Measurements from ENCODE around the gene CBL.
"Not testable (repeated sequence)": the region's sequence is repeated elsewhere in the genome, so short reads cannot be mapped to it uniquely, and the experiment has no call there.

CBL gene

DNA sequence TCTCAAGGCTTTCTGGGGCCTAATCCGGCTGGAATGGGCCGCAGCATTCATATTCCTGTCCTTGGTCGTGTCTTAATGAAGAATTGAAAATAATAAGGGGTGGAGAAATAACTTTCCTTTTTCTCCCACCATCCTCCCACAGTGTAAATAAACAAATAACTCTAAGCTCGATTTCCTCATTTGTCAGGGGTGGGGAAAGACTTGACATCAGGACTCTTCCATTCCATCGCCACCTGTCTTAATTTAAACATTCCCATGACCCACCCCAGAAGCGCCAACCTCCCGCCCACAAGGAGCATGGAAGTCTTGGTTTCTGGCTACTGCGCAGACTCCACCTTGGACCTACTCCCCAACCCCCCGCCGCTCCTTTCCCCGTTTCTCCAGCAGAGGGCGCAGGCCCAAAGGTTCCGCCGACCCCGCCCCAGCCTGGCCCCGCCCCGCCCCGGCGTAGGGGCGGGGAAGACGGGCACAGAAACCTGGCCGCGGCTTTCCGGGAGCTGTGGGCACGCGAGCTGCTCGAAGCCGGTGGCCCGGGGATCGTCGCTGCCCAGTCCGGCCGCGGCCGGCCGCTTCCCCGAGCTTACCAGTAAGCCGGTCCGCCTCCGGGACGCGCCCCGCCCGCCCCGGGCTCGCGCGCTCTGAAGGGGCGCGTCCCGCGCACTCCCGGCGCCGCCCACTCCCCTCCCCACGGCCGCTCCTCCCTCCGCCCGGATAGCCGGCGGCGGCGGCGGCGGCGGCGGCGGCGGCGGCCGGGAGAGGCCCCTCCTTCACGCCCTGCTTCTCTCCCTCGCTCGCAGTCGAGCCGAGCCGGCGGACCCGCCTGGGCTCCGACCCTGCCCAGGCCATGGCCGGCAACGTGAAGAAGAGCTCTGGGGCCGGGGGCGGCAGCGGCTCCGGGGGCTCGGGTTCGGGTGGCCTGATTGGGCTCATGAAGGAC lies at the start of gene CBL:
Gene CBL, plus strand, starts transcription at position 766 of the 937 bp plus-strand sequence. Its CDS starts 79 bp downstream, at position 845.
- DNase-seq, result peak; percentile 98

DNA sequence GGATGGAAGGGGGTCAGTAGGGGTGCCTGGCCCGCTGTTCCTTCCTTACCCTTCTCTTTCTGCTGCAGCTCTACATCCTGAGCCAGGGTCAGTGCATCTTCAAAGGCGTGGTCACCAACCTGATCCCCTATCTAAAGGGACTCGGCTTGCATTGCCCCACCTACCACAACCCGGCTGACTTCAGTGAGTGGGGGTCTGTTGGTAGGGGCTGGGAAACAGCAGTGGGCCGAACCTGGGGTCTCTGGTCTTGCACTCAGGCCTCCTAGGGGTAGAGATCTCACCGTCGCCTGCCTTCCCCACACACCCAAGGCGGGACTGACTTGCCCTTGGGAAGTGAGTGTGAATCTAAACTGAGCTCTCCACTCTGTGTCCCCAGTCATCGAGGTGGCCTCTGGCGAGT lies 49.6 kb upstream of the CBL start:
- DNase-seq, result no peak

GRCh38 chr11:119157063-119157462 lies 49.1 kb upstream of the CBL start:
- no peak for DNase-seq

DNA sequence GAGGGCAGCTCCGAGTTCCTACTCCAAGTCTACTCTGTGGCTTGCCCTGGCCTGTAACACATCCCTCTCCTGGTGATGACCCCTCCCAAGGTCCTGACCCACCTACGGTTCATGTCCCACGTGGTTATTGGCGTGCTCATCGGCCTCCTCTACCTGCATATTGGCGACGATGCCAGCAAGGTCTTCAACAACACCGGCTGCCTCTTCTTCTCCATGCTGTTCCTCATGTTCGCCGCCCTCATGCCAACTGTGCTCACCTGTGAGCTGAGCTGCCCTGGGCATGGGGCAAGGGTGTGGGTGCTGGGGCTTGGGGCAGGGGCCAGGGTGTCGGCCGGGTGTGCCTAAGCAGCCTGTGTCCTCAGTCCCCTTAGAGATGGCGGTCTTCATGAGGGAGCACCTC lies 47.7 kb upstream of the CBL start:
- no peak for DNase-seq

GRCh38 chr11:119160151-119160550 lies 46.0 kb upstream of the CBL start:
- no peak for DNase-seq

DNA sequence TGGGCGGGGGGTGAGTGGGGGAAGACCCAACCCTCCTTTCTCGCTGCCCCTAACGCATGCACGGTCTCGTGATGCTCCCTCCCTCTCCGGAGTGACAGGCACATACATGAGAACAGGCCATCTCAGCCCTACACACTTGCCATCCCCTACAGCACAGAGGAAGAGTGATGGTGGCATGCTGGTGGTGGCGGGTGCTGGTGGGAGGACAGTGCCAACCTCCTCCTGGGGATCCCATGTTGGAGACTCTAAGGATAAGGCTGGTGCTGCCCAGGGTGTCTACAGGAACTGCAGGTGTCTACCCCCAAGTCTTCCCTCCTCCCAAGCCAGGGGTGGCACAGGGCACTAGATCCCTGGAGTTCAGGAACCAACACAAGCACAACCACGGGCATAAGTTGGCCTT lies 44.3 kb upstream of the CBL start:
- DNase-seq, result no peak

DNA sequence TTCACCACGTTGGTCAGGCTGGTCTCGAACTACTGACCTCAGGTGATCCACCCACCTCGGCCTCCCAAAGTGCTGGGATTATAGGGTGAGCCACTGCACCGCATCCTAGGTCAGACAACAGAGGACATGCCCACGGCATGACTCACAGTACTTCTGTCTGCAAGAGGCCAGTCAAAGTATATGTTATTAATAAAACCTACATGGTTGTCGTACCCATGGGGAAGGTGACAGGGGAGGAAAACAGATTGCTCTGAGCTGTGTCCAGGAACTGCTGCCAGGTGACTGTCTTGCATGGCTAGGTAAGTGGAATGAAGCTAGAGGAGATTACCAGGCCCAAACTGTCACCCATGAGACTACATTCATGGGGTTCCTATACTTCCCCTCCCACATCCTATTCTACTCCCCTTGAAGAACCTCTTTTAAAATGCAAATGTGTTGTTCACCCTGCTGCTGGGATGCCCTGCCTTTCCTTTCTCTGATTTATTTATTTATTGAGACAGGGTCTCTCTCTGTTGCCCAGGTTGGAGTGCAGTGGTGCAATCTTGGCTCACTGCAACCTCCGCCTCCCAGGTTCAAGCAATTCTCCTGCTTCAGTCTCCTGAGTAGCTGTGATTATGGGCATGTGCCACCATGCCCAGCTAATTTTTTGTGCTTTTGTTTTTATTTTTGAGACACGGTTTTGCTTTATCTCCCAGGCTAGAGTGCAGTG lies 39.6 kb upstream of the CBL start:
- DNase-seq, result no peak

GRCh38 chr11:119167077-119167458 lies 39.1 kb upstream of the CBL start:
- not testable (repeated sequence) for DNase-seq

DNA sequence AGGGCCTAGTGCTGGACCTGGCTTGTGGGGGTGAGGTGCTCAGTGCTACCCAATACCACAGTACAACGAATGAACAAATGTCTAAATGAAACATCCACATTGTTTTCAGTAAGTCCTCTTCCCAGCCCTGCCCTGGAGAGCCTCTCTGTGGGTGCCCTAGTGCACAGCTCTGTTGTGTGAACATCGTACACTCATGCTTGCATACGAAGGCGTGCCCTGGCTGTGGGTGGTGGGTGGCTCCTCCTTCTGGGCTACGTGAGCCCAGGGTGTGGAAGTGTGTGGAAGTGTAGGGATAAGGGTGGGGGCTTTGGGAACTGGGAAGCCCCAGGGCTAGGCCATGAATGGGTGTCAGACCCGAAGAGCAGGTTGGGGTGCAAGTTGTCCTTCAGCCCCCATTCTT lies 38.2 kb upstream of the CBL start:
- no peak for DNase-seq

- DNase-seq, result peak; percentile 88
Observed at GRCh38 chr11:119168471-119169281, 37.5 kb upstream of the CBL start, which contains the start of gene NLRX1. NLRX1 (plus strand) TSS chr11:119168725; CDS start chr11:119171404, 2,679 bp downstream.

GRCh38 chr11:119169282-119169719 lies 36.8 kb upstream of the CBL start:
- peak; percentile 43 for DNase-seq

- no peak for DNase-seq
Observed at GRCh38 chr11:119172513-119172912, 33.6 kb upstream of the CBL start.

- DNase-seq, result no peak
Observed at GRCh38 chr11:119173453-119173852, 32.7 kb upstream of the CBL start.

DNA sequence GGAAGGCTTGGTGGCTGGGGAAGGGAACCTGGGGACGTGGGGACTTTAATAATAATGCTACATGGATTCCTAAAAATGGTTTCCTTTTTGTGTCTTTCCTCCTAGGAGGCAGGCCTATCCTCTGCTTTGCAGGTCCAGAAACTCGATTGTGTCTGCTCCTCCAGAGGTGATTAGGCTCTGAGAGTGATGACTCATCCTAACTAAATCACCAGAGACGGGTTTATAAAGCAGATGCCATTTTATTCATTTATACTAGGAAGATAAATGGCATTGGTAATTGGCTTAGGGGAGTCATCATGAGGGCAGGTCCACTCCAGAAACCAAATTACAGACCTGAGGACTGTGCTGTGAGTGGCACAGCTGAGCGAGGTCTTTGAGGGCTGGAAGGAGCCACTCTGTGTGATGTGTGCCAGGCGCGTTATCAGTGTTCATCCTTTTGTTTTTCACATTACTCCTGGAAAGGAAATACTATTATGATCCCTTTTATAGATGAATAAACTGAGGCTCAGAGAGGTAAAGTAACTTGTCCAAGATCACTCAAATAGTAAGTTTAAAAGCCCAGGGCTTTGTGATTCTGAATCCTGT lies 30.6 kb upstream of the CBL start:
- no peak for DNase-seq

GRCh38 chr11:119178166-119178680 lies 27.9 kb upstream of the CBL start:
- DNase-seq, result no peak

DNA sequence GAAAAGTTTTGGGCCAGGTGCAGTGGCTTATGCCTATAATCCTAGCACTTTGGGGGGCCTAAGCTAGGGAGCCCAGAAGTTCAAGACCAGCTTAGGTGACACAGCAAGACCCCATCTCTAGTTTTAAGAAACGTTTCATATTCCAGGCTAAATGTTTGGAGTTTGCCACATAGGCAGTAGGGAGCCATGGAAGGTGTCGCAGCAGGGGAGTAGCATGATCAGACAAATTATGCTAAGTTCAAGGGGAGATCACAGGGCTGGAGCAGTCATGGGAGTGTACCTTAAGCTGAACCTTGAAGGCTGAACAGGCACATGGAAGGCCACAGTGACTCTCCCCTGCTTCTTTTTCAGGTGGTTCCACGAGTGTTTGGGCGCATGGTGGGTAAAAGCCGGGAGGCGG lies 26.8 kb upstream of the CBL start:
- DNase-seq, result no peak

DNA sequence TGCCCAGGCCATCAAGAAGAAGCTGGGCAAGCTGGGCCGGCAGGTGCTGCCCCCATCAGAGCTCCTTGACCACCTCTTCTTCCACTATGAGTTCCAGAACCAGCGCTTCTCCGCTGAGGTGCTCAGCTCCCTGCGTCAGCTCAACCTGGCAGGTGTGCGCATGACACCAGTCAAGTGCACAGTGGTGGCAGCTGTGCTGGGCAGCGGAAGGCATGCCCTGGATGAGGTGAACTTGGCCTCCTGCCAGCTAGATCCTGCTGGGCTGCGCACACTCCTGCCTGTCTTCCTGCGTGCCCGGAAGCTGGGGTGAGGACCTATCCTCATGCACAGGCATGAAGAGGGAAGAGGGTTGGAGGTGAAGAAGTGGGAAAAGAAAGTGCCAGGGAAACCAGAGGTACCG lies 26.2 kb upstream of the CBL start:
- DNase-seq, result no peak

DNA sequence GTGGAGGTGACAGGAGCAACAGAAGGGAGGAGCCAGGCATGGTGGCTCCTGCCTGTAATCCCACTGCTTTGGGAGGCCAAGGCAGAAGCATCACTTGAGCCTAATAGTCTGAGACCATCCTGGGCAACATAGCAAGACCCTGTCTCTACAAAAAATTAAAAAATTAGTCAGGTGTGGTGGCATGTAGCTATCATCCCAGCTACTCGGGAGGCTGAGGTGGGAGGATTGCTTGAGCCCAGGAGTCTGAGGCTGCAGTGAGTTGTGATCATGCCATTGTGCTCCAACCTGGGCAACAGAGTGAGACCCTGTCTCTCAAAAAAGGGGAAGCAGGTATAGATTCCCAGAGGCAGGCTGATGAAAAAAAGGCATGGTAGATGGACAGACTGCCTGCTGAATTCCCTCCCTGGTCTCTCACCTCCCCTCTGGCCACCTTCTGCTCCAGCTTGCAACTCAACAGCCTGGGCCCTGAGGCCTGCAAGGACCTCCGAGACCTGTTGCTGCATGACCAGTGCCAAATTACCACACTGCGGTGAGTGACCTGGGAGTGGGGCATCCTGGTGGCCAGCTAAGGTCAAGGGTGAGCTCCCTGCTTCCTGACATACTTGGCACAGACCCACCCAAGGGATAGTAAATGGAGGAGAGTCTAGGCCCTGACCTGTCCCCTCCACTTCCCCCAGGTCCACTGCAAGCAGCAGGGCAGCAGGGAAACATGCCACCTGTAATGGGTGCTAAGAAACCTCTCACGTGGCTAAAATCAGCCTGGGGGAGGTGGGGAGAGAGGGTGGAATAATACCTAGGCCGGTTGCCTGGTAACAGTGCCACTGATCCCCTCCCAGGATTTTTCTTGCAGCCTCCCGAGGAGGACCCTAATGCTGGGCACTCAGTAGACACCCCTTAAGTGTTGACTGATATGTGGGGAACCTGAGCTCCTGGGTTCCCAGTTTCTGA lies 25.1 kb upstream of the CBL start:
- no peak for DNase-seq

- no peak for DNase-seq
Observed at GRCh38 chr11:119181677-119182412, 24.3 kb upstream of the CBL start.

DNA sequence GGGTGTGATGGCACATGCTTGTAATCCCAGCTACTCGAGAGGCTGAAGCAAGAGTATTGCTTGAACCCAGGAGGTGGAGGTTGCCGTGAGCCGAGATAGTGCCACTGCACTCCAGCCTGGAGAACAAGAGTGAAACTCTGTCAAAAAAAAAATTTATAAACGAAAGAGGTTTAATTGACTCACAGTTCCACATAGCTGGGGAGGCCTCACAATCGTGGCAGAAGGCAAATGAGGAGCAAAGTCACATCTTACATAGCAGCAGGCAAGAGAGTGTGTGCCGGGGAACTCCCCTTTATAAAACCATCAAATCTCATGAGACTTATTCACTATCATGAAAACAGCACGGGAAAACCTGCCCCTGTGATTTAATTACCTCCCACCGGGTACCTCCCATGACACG lies 21.7 kb upstream of the CBL start:
- not testable (repeated sequence) for DNase-seq
